ENCODE data around the gene RAD17.
"Not testable (repeated sequence)": the region's sequence is repeated elsewhere in the genome, so short reads cannot be mapped to it uniquely, and the experiment has no call there.

RAD17 gene, protein sequence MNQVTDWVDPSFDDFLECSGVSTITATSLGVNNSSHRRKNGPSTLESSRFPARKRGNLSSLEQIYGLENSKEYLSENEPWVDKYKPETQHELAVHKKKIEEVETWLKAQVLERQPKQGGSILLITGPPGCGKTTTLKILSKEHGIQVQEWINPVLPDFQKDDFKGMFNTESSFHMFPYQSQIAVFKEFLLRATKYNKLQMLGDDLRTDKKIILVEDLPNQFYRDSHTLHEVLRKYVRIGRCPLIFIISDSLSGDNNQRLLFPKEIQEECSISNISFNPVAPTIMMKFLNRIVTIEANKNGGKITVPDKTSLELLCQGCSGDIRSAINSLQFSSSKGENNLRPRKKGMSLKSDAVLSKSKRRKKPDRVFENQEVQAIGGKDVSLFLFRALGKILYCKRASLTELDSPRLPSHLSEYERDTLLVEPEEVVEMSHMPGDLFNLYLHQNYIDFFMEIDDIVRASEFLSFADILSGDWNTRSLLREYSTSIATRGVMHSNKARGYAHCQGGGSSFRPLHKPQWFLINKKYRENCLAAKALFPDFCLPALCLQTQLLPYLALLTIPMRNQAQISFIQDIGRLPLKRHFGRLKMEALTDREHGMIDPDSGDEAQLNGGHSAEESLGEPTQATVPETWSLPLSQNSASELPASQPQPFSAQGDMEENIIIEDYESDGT

GRCh38 chr5:69369340-69370121 is at the start of gene RAD17, which contains the start of the genes AK6 and TAF9:
Gene RAD17 (plus strand): TSS chr5:69369818. CDS start chr5:69372209, 2,391 bp downstream.
Gene AK6 (minus strand): TSS chr5:69369520. CDS start chr5:69369490, 30 bp downstream.
Gene TAF9 (minus strand): TSS chr5:69369520. CDS start chr5:69365737, 3,783 bp downstream.
- no peak for TF ChIP-seq CTCF (IDR thresholded peaks at IDR 0.05; ENCODE audit: insufficient read depth, missing control alignments)
- DNase-seq (ENCODE audit: insufficient read length, low spot score) (peak; percentile 74), FAIRE-seq (no peak)

DNA sequence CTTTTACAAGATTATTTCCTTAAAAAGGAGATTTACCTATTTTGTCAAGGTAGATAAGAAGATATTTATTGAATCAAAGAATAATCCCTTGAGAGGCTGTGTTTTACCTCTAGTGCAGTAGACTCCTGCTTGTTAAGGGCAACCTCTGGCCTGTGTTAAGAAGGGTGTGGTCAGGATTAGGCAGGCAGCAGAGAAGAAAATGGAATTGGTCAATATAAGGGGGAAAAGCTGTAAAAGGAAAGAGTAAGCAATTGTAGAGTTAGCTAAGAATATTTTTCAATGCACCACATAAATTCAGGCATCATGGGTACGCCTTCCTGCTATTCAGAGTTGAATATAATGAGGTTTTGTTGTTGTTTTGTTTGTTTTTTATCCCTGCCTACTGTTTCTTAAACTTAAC is 43.3 kb upstream of the RAD17 start:
- DNase-seq (ENCODE audit: insufficient read length, low spot score): no peak
- no peak for TF ChIP-seq CTCF (IDR thresholded peaks at IDR 0.05; ENCODE audit: insufficient read depth, missing control alignments)
- no peak for FAIRE-seq

DNA sequence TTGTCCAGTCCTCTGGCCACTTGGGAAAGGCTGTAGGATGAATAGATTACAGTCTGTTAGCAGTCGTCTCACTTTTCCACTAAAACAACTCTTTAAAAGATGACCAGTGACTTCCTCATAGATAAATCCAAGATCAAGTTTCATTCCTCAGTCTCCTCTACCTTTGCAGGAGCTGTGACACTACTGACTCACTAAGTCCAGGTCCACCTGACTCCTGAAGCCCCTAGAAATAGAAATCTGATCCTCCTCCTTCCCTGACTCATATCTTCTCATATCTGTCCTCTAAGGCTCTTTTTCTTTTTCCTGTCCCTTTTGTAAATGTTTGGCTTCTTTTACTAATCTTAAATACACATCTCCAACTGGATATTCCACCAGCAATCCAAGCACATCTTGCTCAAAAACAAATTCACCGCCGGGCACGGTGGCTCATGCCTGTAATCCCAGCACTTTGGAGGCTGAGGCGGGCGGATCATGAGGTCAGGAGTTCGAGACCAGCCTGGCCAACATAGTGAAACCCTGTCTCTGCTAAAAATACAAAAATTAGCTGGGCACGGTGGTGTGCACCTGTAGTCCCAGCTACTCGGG is 39.6 kb upstream of the RAD17 start:
- TF ChIP-seq CTCF (IDR thresholded peaks at IDR 0.05; ENCODE audit: insufficient read depth, missing control alignments): no peak
- DNase-seq (ENCODE audit: insufficient read length, low spot score) (no peak), FAIRE-seq (no peak)

DNA sequence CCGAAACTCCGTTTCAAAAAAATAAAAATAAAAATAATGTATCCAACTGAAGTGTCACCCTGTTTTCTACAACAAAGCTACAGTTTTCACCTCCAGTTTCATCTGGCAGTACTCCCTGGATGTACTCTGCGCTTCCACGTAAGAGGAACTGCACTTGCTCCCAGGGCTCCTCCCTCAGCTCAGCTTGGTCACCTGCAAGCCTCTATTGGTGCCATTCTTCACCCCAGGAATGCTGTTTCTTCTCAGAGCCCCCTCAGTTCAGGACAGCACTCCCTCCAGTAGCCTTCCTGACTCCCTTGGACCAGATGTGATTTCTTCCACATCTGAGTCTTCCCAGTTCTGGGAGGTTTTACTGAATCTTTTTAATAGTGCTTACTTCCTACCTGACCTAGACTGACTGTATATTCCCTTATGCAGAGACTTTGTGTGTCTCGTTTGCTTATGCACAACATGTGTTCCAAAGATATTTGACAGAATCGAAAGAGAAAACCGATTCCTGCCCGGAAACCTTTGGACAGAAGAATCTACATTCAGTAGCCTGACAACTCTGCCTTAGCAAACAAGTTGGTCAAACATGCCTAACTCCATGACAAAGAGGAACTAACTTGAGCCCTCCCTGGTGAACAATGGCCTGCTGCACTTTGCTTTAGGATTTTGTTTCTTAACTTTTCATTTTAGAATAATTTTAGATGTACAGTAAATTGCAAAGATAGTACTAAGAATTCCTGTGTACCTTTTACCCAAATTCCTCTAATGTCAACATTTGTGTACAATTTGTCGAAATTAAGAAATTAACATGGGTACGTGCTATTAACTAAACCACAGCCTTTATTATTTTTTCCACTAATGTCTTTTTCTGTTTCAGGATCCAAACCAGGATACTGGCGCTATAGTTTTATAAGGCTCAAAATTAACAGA is 37.8 kb upstream of the RAD17 start:
- FAIRE-seq (no peak), DNase-seq (ENCODE audit: insufficient read length, low spot score) (no peak)
- no peak for TF ChIP-seq CTCF (IDR thresholded peaks at IDR 0.05; ENCODE audit: insufficient read depth, missing control alignments)

DNA sequence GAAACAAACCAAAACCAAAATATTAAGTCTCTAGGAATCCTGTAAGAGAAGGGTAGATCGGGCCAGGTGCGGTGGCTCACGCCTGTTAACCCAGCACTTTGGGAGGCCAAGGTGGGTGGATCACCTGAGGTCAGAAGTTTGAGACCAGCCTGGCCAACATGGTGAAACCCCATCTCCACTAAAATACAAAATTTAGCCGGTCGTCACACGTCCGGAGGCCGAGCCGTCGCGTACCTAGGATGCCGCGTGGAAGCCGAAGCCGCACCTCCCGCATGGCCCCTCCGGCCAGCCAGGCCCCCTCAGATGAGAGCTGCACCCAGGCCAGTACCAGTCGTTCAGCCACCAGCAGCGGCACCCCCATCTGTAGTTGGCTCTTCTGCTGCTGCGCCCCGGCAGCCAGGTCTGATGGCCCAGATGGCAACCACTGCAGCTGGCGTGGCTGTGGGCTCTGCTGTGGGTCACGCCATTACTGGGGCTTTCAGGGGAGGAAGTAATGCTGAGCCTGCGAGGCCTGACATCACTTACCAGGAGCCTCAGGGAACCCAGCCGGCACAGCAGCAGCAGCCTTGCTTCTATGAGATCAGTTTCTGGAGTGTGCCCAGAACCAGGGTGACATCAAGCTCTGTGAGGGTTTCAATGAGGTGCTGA is 35.8 kb upstream of the RAD17 start:
- not testable (repeated sequence) for FAIRE-seq; DNase-seq (ENCODE audit: insufficient read length, low spot score)

- FAIRE-seq: no peak
Observed at GRCh38 chr5:69334793-69335268, 34.8 kb upstream of the RAD17 start.

More at GRCh38 chr5:69334793-69335268, 34.8 kb upstream of the RAD17 start:
- TF ChIP-seq CTCF (IDR thresholded peaks at IDR 0.05; ENCODE audit: insufficient read depth, missing control alignments): peak; percentile 82
- DNase-seq (ENCODE audit: insufficient read length, low spot score): peak; percentile 50
